Measurements from ENCODE around the gene AMT. TPM values are rescaled to one million over a fixed set of nuclear protein-coding genes. Genes with fewer than 3 reads are reported as not detected.

Gene AMT
- total RNA-seq, 1 experiment from 2014 or later: 0.26 TPM

- Histone ChIP-seq H3K4me1 (no peaks in the 10 kb centered on the region), H3K27me3 (no peaks in the 10 kb centered on the region), H3K4me3 (no peak overlapping the region), H3K27ac (no peak overlapping the region), H3K9me3 (replicated peaks) (peaks cover 4% of the 10 kb centered on the region; the same call in 1 of the 2 replicates), H3K36me3 (peaks cover 7% of the 10 kb centered on the region; the same call in 1 of the 2 replicates)
- DNase-seq: no peak
Observed at GRCh38 chr3:49388289-49388820, 33.9 kb downstream of the AMT start.

- Histone ChIP-seq H3K27ac (no peak overlapping the region), H3K36me3 (peaks cover 7% of the 10 kb centered on the region; the same call in 1 of the 2 replicates), H3K27me3 (no peaks in the 10 kb centered on the region), H3K9me3 (replicated peaks) (peaks cover 4% of the 10 kb centered on the region; the same call in 1 of the 2 replicates), H3K4me1 (no peaks in the 10 kb centered on the region), H3K4me3 (no peak overlapping the region)
- DNase-seq: no peak
Observed at GRCh38 chr3:49387721-49388120, 34.6 kb downstream of the AMT start.

GRCh38 chr3:49386056-49386756 lies 36.1 kb downstream of the AMT start:
- peaks cover 4% of the 10 kb centered on the region; the same call in 1 of the 2 replicates for H3K9me3 ChIP-seq (replicated peaks)
- H3K4me1 ChIP-seq: no peaks in the 10 kb centered on the region
- no peak overlapping the region for H3K27ac ChIP-seq
- no peak overlapping the region for H3K4me3 ChIP-seq
- no peak for DNase-seq
- peaks cover 7% of the 10 kb centered on the region; the same call in 1 of the 2 replicates for H3K36me3 ChIP-seq
- no peaks in the 10 kb centered on the region for H3K27me3 ChIP-seq

GRCh38 chr3:49385617-49386016 lies 36.7 kb downstream of the AMT start:
- no peak for DNase-seq
- Histone ChIP-seq H3K4me1 (no peaks in the 10 kb centered on the region), H3K36me3 (peaks cover 7% of the 10 kb centered on the region; the same call in 1 of the 2 replicates), H3K27ac (no peak overlapping the region), H3K27me3 (no peaks in the 10 kb centered on the region), H3K4me3 (no peak overlapping the region), H3K9me3 (replicated peaks) (peaks cover 4% of the 10 kb centered on the region; the same call in 1 of the 2 replicates)

GRCh38 chr3:49383387-49383786 lies 38.9 kb downstream of the AMT start:
- Histone ChIP-seq H3K27me3 (no peaks in the 10 kb centered on the region), H3K9me3 (replicated peaks) (peaks cover 4% of the 10 kb centered on the region; the same call in 1 of the 2 replicates), H3K36me3 (peaks cover 14% of the 10 kb centered on the region; the same call in 1 of the 2 replicates), H3K4me3 (no peak overlapping the region), H3K27ac (no peak overlapping the region), H3K4me1 (peaks cover 4% of the 10 kb centered on the region)
- DNase-seq: no peak

- H3K4me1 ChIP-seq: peaks cover 5% of the 10 kb centered on the region
- peak overlapping the region; percentile 19; the same call in 1 of the 2 replicates for H3K27ac ChIP-seq
- DNase-seq: peak; percentile 31 to 54
- no peaks in the 10 kb centered on the region; the same call in 1 of the 2 replicates for H3K9me3 ChIP-seq (replicated peaks)
- H3K4me3 ChIP-seq: no peak overlapping the region
- no peaks in the 10 kb centered on the region for H3K27me3 ChIP-seq
- peaks cover 30% of the 10 kb centered on the region for H3K36me3 ChIP-seq
Observed at GRCh38 chr3:49378249-49378895, 43.9 kb downstream of the AMT start.

- Histone ChIP-seq H3K36me3 (peaks cover 38% of the 10 kb centered on the region), H3K27ac (no peak overlapping the region), H3K9me3 (replicated peaks) (no peaks in the 10 kb centered on the region; the same call in 1 of the 2 replicates), H3K27me3 (no peaks in the 10 kb centered on the region), H3K4me3 (no peak overlapping the region), H3K4me1 (peaks cover 5% of the 10 kb centered on the region)
- DNase-seq: no peak
Observed at GRCh38 chr3:49377483-49377882, 44.8 kb downstream of the AMT start.

- H3K4me3 ChIP-seq: no peak overlapping the region
- DNase-seq: no peak
- H3K27me3 ChIP-seq: no peaks in the 10 kb centered on the region
- no peaks in the 10 kb centered on the region for H3K4me1 ChIP-seq
- peaks cover 61% of the 10 kb centered on the region for H3K36me3 ChIP-seq
- no peak overlapping the region for H3K27ac ChIP-seq
- no peaks in the 10 kb centered on the region; the same call in 1 of the 2 replicates for H3K9me3 ChIP-seq (replicated peaks)
Observed at GRCh38 chr3:49371946-49372345, 50.3 kb downstream of the AMT start.

GRCh38 chr3:49370585-49371290 lies 51.5 kb downstream of the AMT start:
- Histone ChIP-seq H3K9me3 (replicated peaks) (no peaks in the 10 kb centered on the region), H3K4me1 (no peaks in the 10 kb centered on the region), H3K36me3 (peaks cover 69% of the 10 kb centered on the region), H3K27me3 (no peaks in the 10 kb centered on the region), H3K27ac (no peak overlapping the region), H3K4me3 (no peak overlapping the region)
- no peak for DNase-seq

Other genes with a start within 250 kb of the AMT start
- gene C3orf62, start 145.2 kb downstream of the AMT start, total RNA-seq (2014; rRNA removed; shearing (Covaris generic)): 1.4 and 1.6 TPM in 2 replicates
- 10.5 and 10.6 TPM in 2 replicates for gene USP4, start 82.4 kb downstream of the AMT start, total RNA-seq (2014; rRNA removed; shearing (Covaris generic))
- gene GPX1, start 64.1 kb downstream of the AMT start, total RNA-seq (2014; rRNA removed; shearing (Covaris generic)): 128 and 148 TPM in 2 replicates
- gene RHOA, start 10.5 kb downstream of the AMT start, total RNA-seq (2014; rRNA removed; shearing (Covaris generic)): 321 and 323 TPM in 2 replicates
- 12.8 and 13.1 TPM in 2 replicates for gene TCTA, start 10.1 kb downstream of the AMT start, total RNA-seq (2014; rRNA removed; shearing (Covaris generic))
- 2.4 and 2.6 TPM in 2 replicates for gene NICN1, start 6.9 kb upstream of the AMT start, total RNA-seq (2014; rRNA removed; shearing (Covaris generic))
- gene DAG1, start 47.8 kb upstream of the AMT start, total RNA-seq (2014; rRNA removed; shearing (Covaris generic)): 79.5 and 82.8 TPM in 2 replicates
- 0.08 and 0.14 TPM in 2 replicates for gene BSN, start 132.0 kb upstream of the AMT start, total RNA-seq (2014; rRNA removed; shearing (Covaris generic))